OCI-LY3 (cell line): ENCODE results near the gene TBKBP1.
"Not testable (repeated sequence)": the region's sequence is repeated elsewhere in the genome, so short reads cannot be mapped to it uniquely, and the experiment has no call there.

Experiments used
- H2AFZ ChIP-seq: fragments of 200-600, 300-600 bp; shearing (Covaris generic); 2 replicates; pipeline ENCODE4 v1.6.0; 2014; ENCODE audit warnings: antibody characterized with exemption, low read depth, low read length
- H3K27ac ChIP-seq: fragments of 200-600, 300-600 bp; sonication (generic); 2 replicates; pipeline ENCODE4 v1.5.1; 2014; ENCODE audit warnings: mild to moderate bottlenecking, low read length, moderate library complexity, mixed read lengths
- H3K27me3 ChIP-seq: fragments of 200-600, 300-600 bp; sonication (generic); 2 replicates; pipeline ENCODE4 v1.6.1; 2014; ENCODE audit warnings: low read depth, low read length, mixed read lengths
- H3K36me3 ChIP-seq: fragments of 200-600, 300-600 bp; sonication (generic); replicated peaks from 2 replicates; pipeline ENCODE3; 2014; ENCODE audit warnings: low read depth, low read length, mixed read lengths
- H3K4me1 ChIP-seq: fragments of 300-600, 200-600 bp; sonication (generic); 2 replicates; pipeline ENCODE4 v1.6.1; 2014; ENCODE audit warnings: low read length, mixed read lengths
- H3K4me2 ChIP-seq: fragments of 200-600, 300-600 bp; sonication (generic); 2 replicates; pipeline ENCODE4 v1.6.1; 2014; ENCODE audit warnings: low read length, mixed read lengths
- H3K4me3 ChIP-seq: fragments of 300-600, 200-600 bp; sonication (generic); 2 replicates; pipeline ENCODE4 v1.5.1; 2014; ENCODE audit warnings: antibody characterized with exemption, mild to moderate bottlenecking, low read length, moderate library complexity
- H3K79me2 ChIP-seq: fragments of 300-600, 200-600 bp; shearing (Covaris generic); 2 replicates; pipeline ENCODE4 v1.6.1; 2014; ENCODE audit warnings: mild to moderate bottlenecking, low read length, mixed read lengths
- H3K9ac ChIP-seq: fragments of 300-600, 200-600 bp; shearing (Covaris generic); 2 replicates; pipeline ENCODE4 v1.6.0; 2014; ENCODE audit warnings: mild to moderate bottlenecking, low read length, moderate library complexity
- H3K9me3 ChIP-seq: fragments of 200-600, 300-600 bp; shearing (Covaris generic); 2 replicates; pipeline ENCODE4 v1.6.1; 2014; ENCODE audit warnings: low read length, mixed read lengths; ENCODE audit not compliant: insufficient read depth
- H4K20me1 ChIP-seq: fragments of 200-600, 300-600 bp; sonication (generic); 2 replicates; pipeline ENCODE4 v1.6.1; 2016; ENCODE audit warnings: low read length, mixed read lengths; ENCODE audit not compliant: insufficient read depth
- EZH2phosphoT487 ChIP-seq: fragments of 200-600 bp; shearing (Covaris generic); IDR thresholded peaks from 2 replicates; pipeline ENCODE4 v1.6.1; 2018; ENCODE audit warnings: antibody characterized with exemption, mixed run types, low read depth
- TF ChIP-seq, protein P1 (sequence below): fragments of 200-600, 300-600 bp; sonication (generic); IDR thresholded peaks from 2 replicates; pipeline ENCODE4 v1.5.1; 2014; ENCODE audit warnings: antibody characterized with exemption, low read length, low read depth

TBKBP1 gene

DNA sequence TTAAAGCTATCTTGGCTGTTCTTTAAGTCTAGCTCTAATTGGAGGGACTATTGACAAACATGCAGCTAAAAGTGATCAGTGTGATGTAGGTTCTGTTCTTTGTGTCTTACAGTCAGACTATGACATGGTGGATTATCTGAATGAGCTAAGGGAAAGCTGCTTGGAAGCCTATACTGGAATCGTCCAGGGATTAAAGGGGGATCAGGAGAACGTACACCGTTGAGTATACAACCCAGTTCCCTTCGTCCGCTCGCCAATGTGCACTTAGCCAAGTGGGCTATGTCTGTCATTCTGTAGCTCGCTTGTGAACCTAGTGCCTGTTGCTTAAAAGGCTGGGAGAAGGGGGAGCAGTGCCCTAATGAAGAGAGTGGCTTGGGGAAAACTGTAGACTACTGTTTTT is 15.8 kb upstream of the TBKBP1 start:
- Histone ChIP-seq H4K20me1 (peaks cover 12% of the 10 kb centered on the region; the same call in 1 of the 2 replicates), H3K9me3 (no peaks in the 10 kb centered on the region), H2AFZ (no peak overlapping the region), H3K27me3 (no peaks in the 10 kb centered on the region), H3K9ac (no peak overlapping the region), H3K36me3 (peaks cover 72% of the 10 kb centered on the region), H3K79me2 (peaks cover 6% of the 10 kb centered on the region; the same call in 1 of the 2 replicates), H3K4me3 (no peak overlapping the region), H3K4me2 (no peak overlapping the region), H3K27ac (no peak overlapping the region), H3K4me1 (no peaks in the 10 kb centered on the region)
- TF ChIP-seq EZH2phosphoT487, result no peak
- TF ChIP-seq, protein P1, sequence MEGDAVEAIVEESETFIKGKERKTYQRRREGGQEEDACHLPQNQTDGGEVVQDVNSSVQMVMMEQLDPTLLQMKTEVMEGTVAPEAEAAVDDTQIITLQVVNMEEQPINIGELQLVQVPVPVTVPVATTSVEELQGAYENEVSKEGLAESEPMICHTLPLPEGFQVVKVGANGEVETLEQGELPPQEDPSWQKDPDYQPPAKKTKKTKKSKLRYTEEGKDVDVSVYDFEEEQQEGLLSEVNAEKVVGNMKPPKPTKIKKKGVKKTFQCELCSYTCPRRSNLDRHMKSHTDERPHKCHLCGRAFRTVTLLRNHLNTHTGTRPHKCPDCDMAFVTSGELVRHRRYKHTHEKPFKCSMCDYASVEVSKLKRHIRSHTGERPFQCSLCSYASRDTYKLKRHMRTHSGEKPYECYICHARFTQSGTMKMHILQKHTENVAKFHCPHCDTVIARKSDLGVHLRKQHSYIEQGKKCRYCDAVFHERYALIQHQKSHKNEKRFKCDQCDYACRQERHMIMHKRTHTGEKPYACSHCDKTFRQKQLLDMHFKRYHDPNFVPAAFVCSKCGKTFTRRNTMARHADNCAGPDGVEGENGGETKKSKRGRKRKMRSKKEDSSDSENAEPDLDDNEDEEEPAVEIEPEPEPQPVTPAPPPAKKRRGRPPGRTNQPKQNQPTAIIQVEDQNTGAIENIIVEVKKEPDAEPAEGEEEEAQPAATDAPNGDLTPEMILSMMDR, result no peak

GRCh38 chr17:47682138-47682537 is 11.8 kb upstream of the TBKBP1 start:
- TF ChIP-seq, protein P1, result no peak
- TF ChIP-seq EZH2phosphoT487, result no peak
- no peak overlapping the region for H3K9ac ChIP-seq
- no peak overlapping the region for H3K27ac ChIP-seq
- H3K4me2 ChIP-seq, result no peak overlapping the region
- no peaks in the 10 kb centered on the region for H3K9me3 ChIP-seq
- no peaks in the 10 kb centered on the region for H3K27me3 ChIP-seq
- no peak overlapping the region for H3K4me3 ChIP-seq
- H3K79me2 ChIP-seq, result no peaks in the 10 kb centered on the region
- H3K36me3 ChIP-seq, result peaks cover 61% of the 10 kb centered on the region
- no peak overlapping the region for H2AFZ ChIP-seq
- H3K4me1 ChIP-seq, result no peaks in the 10 kb centered on the region
- H4K20me1 ChIP-seq, result peaks cover 12% of the 10 kb centered on the region; the same call in 1 of the 2 replicates

GRCh38 chr17:47682727-47683126 is 11.2 kb upstream of the TBKBP1 start:
- not testable (repeated sequence) for H3K79me2 ChIP-seq, H2AFZ ChIP-seq, H3K9me3 ChIP-seq, H3K27me3 ChIP-seq, H3K4me2 ChIP-seq, H3K4me1 ChIP-seq, H3K9ac ChIP-seq, H3K4me3 ChIP-seq, H3K27ac ChIP-seq
- Histone ChIP-seq H3K36me3 (peaks cover 56% of the 10 kb centered on the region), H4K20me1 (peaks cover 12% of the 10 kb centered on the region; the same call in 1 of the 2 replicates)

GRCh38 chr17:47684025-47684424 is 9.9 kb upstream of the TBKBP1 start:
- no peak overlapping the region for H2AFZ ChIP-seq
- H3K9me3 ChIP-seq, result no peaks in the 10 kb centered on the region
- no peak overlapping the region for H3K27ac ChIP-seq
- H3K79me2 ChIP-seq, result no peaks in the 10 kb centered on the region
- H3K4me3 ChIP-seq, result no peak overlapping the region
- no peaks in the 10 kb centered on the region for H3K27me3 ChIP-seq
- no peak overlapping the region for H3K4me2 ChIP-seq
- no peaks in the 10 kb centered on the region for H3K4me1 ChIP-seq
- no peak for TF ChIP-seq EZH2phosphoT487
- TF ChIP-seq, protein P1, result no peak
- H3K9ac ChIP-seq, result no peak overlapping the region
- H4K20me1 ChIP-seq, result peaks cover 12% of the 10 kb centered on the region; the same call in 1 of the 2 replicates
- H3K36me3 ChIP-seq, result peaks cover 51% of the 10 kb centered on the region
